ENCODE data around the gene CACNG4.

CACNG4 gene

DNA sequence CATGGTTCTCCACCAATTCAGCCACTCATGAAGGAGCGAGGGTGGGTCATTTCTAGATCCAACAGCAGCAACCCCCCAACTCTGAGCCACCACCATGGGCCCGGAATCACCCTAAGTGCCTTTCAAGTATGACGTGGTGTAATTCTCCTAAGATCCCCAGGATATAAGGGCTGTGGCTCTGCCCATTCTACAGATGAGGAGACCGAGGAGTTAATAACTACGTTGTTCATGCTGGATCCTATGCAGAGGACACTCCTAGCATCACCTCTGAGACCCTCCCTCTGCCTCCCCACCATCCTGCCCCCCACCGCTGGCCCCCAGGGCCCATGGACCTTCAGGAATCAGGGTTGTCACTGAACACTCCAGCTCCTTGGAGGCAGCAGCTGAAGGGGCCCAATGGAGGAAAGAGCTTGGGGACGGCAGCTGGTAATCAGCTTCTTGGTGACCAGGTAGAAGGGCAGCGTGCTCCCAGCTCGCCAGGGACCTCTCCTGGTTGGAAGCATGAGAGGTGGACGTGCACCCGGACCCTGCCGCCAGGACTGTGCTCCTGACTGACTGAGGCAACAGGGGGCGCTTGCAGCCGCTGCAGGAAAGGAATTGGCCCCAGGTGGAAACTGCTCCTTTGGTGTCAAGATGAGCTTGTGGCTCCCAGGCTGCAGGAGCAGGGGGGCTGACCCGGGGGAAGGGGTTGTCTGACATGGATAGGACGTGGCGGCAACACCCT is 51.7 kb downstream of the CACNG4 start:
- DNase-seq (ENCODE audit: low read depth in 2 of 3, low spot score in 1 of 3): no peak

- no peak for DNase-seq (ENCODE audit: low read depth in 2 of 3, low spot score in 1 of 3)
Measured at GRCh38 chr17:67017910-67018309, 53.4 kb downstream of the CACNG4 start.

DNA sequence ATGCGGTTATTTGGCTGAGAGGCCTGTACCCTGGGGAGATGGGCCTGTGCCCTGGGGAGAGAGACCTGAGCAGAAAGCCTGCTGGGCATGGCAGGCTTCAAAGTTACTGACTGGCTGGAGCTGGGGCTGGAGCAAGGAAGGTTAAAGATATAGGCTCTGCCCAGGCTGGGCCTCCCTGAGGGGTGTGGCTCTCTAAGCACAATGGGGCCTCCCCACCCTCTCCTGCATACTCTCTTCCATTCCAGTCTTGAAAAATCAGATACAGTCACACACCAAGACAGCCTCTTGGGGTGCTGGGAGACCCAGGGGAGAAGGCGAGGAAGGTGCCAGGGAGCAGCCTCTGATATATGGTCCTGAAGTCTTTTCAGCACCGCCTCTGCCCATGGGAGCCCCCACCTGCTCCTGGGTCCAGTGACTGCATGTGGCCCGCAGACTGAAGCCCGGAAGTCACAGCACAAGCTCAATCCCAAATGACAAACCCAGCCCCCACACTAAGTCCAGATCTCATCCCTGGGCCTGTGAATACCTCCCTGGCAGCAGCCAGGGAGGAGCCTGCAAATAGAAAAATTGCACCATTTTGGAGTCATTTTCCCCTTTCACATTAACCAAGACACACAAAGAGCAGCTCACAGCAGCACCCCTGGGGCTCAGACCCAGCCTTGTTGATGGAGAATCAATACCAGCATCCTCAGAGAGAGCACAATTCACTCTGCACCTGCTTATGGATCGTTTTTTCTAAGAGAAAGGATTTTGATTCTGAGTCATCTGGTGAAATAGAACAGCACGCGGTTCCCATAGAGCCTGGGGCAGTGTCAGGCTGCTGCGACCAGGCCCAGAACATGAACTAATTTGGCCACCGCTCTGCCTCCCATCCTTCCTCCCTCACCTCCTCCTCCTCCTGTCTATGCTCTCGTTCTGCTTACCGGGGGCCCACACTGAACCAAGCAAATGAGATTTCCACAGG is 54.2 kb downstream of the CACNG4 start:
- DNase-seq (ENCODE audit: low read depth in 2 of 3, low spot score in 1 of 3): no peak

DNA sequence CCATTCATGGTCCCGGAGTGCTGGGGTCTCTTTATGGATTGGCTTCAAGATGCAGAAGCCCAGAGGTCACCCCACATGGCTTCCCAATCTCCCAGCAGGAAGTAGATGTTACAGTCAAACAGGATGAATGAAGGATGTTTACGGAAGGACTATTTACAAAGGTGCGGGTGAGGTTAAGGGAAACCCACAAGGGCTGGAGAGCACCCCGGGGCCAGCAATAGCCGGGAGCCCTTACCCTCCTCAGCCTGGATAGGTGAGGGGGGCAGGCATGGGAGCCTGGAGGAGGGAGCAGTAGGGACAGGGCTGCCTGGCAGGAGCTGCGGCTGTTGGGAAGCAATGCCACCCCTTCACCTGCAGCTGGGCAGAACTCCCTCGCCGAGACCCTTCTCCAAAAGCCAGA is 55.3 kb downstream of the CACNG4 start:
- no peak for DNase-seq (ENCODE audit: low read depth in 2 of 3, low spot score in 1 of 3)

GRCh38 chr17:67020293-67020766 is 55.8 kb downstream of the CACNG4 start:
- DNase-seq (ENCODE audit: low read depth in 2 of 3, low spot score in 1 of 3): no peak

- DNase-seq (ENCODE audit: low read depth in 2 of 3, low spot score in 1 of 3): no peak
Measured at GRCh38 chr17:67021196-67021595, 56.7 kb downstream of the CACNG4 start.

- no peak for DNase-seq (ENCODE audit: low read depth in 2 of 3, low spot score in 1 of 3)
Measured at GRCh38 chr17:67021743-67022450, 57.4 kb downstream of the CACNG4 start.

- DNase-seq (ENCODE audit: low read depth in 2 of 3, low spot score in 1 of 3): no peak
Measured at GRCh38 chr17:67022451-67022810, 57.9 kb downstream of the CACNG4 start.

DNA sequence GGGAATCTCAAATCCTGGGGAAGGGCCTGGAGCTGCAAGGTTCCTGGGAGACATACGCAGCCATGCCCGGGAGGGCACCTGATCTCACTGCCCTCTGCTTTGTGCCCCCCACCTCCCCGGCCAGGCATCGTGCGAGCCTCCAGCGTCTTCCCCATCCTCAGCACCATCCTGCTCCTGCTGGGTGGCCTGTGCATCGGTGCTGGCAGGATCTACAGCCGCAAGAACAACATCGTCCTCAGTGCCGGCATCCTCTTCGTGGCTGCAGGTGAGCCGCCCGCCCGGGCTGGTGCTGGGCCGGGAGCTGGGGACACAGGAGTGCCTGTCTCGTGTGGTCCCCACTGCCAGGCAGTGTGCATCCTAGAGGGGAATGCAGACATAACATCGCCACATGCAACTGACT is 60.2 kb downstream of the CACNG4 start:
- no peak for DNase-seq (ENCODE audit: low read depth in 2 of 3, low spot score in 1 of 3)

DNA sequence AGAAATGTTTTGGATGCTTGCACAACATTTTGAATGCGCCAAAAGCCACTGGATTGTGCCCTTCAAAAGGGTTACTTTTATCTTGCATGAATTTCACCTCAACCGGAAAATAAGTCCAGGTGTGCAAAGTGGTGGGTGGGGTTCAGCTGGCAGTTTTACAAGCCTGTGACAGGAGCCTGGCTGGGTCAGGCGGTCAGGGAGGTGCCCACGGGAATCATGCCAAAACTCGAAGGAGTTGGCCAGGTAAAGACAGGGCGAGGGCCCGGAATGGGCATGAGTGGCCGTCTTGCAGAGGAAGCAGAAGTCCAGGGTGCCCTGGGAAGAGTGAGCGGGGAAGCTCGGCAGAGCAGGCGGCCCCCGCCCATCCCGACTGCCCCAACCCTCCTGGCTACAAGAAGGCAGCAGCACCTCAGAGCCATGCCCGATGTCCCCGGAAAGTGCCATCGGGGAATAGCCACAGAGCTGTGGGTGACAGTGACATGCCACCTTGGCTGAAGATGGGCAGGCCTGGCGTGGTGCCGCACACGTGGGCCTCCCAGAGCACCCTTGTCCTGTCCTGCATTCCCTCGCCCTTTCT is 60.8 kb downstream of the CACNG4 start:
- DNase-seq (ENCODE audit: low read depth in 2 of 3, low spot score in 1 of 3): no peak

DNA sequence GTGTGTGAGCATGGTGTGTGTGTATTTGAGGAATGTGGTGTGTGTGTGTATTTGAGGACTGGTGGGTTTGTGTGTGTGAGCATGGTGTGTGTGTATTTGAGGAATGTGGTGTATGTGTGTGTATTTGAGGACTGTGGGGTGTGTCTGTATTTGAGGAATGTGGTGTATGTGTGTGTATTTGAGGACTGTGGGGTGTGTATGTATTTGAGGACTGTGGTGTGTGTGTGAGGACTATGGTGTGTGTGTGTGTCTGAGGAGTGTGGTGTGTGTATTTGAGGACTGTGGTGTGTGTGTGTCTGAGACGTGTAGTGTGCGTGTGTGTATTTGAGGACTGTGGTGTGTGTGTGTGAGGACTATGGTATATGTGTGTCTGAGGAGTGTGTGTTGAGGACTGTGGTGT is 61.8 kb downstream of the CACNG4 start:
- DNase-seq (ENCODE audit: low read depth in 2 of 3, low spot score in 1 of 3): no peak

DNA sequence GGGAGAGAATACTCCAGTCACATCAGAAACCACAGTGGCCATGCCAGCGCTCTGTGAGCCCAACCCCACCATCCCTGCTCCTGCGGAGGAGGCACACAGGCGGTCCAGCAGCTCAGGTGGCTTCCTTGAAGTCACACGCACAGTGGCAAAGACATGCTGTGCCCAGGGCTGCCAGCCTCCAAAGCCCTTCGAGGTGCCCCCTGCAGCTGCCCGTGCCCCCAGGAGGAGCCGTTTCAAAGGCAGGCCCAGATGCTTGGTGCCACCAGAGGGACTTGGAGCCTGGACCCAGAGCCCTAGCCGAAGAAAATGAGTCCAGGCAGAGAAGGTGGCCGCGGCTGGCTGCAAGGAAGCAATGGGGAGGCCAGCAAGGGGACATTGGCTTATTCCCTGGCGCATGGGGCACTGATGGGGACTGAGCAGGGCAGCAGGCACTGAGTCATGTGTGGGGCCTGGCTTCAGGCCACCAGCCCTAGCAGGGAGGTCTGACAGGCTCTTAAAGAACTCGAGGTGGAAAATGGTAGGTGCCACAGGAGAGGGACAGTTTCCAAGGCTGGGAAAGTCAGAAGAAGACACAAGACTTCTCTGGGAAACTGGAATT is 62.6 kb downstream of the CACNG4 start:
- DNase-seq (ENCODE audit: low read depth in 2 of 3, low spot score in 1 of 3): no peak

DNA sequence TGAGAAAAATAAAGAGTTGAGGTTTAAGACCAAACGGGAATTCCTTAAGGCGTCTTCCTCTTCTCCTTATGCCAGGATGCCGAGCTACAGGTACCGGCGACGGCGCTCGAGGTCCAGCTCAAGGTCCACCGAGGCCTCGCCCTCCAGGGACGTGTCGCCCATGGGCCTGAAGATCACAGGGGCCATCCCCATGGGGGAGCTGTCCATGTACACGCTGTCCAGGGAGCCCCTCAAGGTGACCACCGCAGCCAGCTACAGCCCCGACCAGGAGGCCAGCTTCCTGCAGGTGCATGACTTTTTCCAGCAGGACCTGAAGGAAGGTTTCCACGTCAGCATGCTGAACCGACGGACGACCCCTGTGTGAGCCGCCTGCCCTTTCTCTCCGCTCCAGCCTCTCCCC is 66.1 kb downstream of the CACNG4 start:
- DNase-seq (ENCODE audit: low read depth in 2 of 3, low spot score in 1 of 3): no peak

- no peak for DNase-seq (ENCODE audit: low read depth in 2 of 3, low spot score in 1 of 3)
Measured at GRCh38 chr17:67032382-67032781, 67.9 kb downstream of the CACNG4 start.

GRCh38 chr17:67032985-67033384 is 68.5 kb downstream of the CACNG4 start:
- DNase-seq (ENCODE audit: low read depth in 2 of 3, low spot score in 1 of 3): no peak

GRCh38 chr17:67033613-67034012 is 69.1 kb downstream of the CACNG4 start:
- DNase-seq (ENCODE audit: low read depth in 2 of 3, low spot score in 1 of 3): no peak

GRCh38 chr17:67035131-67036083 is 70.9 kb downstream of the CACNG4 start:
- peak in 1 of 3 donors; percentile 5 for DNase-seq (ENCODE audit: low read depth in 2 of 3, low spot score in 1 of 3)

GRCh38 chr17:67038861-67039365 is 74.4 kb downstream of the CACNG4 start:
- DNase-seq (ENCODE audit: low read depth in 2 of 3, low spot score in 1 of 3): no peak

- no peak for DNase-seq (ENCODE audit: low read depth in 2 of 3, low spot score in 1 of 3)
Measured at GRCh38 chr17:67040652-67041051, 76.1 kb downstream of the CACNG4 start.
